ENCODE measurements around the gene BTBD2.

Gene BTBD2

DNA sequence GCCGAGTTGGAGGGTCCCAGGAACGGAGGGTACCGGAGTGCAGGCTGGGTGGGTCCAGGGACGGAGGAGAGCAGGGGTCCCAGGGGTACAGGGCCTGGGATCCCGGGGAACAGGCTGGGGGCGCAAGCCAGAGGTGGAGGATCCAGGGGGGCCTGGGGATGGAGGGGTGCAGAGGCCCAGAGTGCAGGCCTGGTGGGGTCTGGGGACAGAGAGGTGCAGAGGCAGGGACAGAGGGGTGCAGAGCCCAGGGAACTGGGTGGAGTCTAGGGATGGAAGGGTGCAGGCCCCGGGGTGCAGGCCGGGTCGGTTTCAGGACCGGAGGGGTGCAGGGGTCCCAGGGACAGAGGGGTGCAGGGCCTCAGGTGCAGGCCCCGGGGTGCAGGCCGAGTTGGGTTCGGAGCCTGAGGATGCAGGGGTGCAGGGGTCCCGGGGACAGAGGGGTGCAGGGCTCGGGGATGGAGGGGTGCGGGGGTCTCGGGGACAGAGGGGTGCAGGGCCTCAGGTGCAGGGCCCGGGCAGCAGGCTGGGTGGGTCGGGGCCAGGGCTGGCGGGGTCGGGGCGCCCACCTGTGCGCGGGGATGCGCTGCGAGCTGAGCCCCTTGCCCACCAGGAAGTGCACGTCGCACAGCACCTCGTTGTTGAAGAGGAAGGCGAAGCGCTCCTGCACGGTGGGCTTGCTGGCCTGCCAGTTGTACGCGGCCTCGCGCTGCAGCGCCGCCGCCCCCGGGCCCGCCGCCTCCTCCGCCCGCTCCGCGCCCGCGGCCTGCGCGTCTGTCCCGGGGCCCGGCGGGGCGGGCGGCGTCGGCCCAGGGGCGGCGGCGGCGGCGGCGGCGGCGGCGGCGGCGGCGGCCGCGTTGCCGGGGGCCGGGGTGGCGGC, 545 bp downstream of the BTBD2 start:
- Mint-ChIP-seq H3K9me3 (no peaks in the 10 kb centered on the region), H3K36me3 (peaks cover 6% of the 10 kb centered on the region), H3K27ac (peak overlapping the region; percentile 45), H3K4me3 (peak overlapping the region; percentile 66), H3K4me1 (peaks cover 30% of the 10 kb centered on the region)
- ATAC-seq (peak; percentile 60), DNase-seq (ENCODE audit: low spot score in 2 of 2) (peak; percentile 32 to 64)

- DNase-seq (ENCODE audit: low spot score in 2 of 2) (no peak), ATAC-seq (peak; percentile 3)
- Mint-ChIP-seq H3K4me3 (peak overlapping the region; percentile 66), H3K36me3 (peaks cover 6% of the 10 kb centered on the region), H3K4me1 (peaks cover 30% of the 10 kb centered on the region), H3K9me3 (no peaks in the 10 kb centered on the region), H3K27ac (peak overlapping the region; percentile 37)
These were observed 1.4 kb downstream of the BTBD2 start for GRCh38 chr19:2014131-2014571.

DNA sequence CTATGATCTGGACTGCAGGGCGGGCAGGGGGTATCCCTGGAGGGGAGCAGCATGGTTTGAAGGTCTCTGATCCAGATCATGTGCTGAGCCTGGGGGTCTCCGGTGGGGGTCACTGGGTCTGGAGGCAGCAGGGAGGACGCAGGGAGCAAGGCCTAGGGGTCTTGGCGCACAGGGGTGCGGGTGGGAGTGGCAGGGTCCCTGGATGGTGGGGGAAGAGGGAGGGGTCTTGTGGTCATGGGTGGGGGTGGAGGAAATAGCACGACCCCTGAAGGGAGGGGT, 1.9 kb downstream of the BTBD2 start:
- H3K4me1 Mint-ChIP-seq = peaks cover 30% of the 10 kb centered on the region
- peak overlapping the region; percentile 66 for H3K4me3 Mint-ChIP-seq
- H3K36me3 Mint-ChIP-seq = peaks cover 6% of the 10 kb centered on the region
- DNase-seq (ENCODE audit: low spot score in 2 of 2) (no peak), ATAC-seq (no peak)
- peak overlapping the region; percentile 37 for H3K27ac Mint-ChIP-seq
- no peaks in the 10 kb centered on the region for H3K9me3 Mint-ChIP-seq

GRCh38 chr19:2012941-2013682, 2.4 kb downstream of the BTBD2 start:
- ATAC-seq (no peak), DNase-seq (ENCODE audit: low spot score in 2 of 2) (no peak)
- Mint-ChIP-seq H3K27ac (no peak overlapping the region), H3K4me1 (peaks cover 30% of the 10 kb centered on the region), H3K4me3 (peak overlapping the region; percentile 66), H3K9me3 (no peaks in the 10 kb centered on the region), H3K36me3 (peaks cover 6% of the 10 kb centered on the region)

- peaks cover 6% of the 10 kb centered on the region for H3K36me3 Mint-ChIP-seq
- no peaks in the 10 kb centered on the region for H3K9me3 Mint-ChIP-seq
- DNase-seq (ENCODE audit: low spot score in 2 of 2) (no peak), ATAC-seq (no peak)
- H3K4me3 Mint-ChIP-seq = no peak overlapping the region
- H3K4me1 Mint-ChIP-seq = peaks cover 25% of the 10 kb centered on the region
- H3K27ac Mint-ChIP-seq = peak overlapping the region; percentile 50
These were observed 4.3 kb downstream of the BTBD2 start for GRCh38 chr19:2011169-2011568.

GRCh38 chr19:2010135-2010668, 5.3 kb downstream of the BTBD2 start:
- peaks cover 6% of the 10 kb centered on the region for H3K36me3 Mint-ChIP-seq
- H3K4me1 Mint-ChIP-seq = peaks cover 23% of the 10 kb centered on the region
- no peaks in the 10 kb centered on the region for H3K9me3 Mint-ChIP-seq
- peak overlapping the region; percentile 26 for H3K27ac Mint-ChIP-seq
- ATAC-seq = no peak
- no peak for DNase-seq (ENCODE audit: low spot score in 2 of 2)
- no peak overlapping the region for H3K4me3 Mint-ChIP-seq

GRCh38 chr19:2003874-2004273, 11.6 kb downstream of the BTBD2 start:
- DNase-seq (ENCODE audit: low spot score in 2 of 2) = no peak
- ATAC-seq = no peak
- Mint-ChIP-seq H3K4me3 (no peak overlapping the region), H3K9me3 (no peaks in the 10 kb centered on the region), H3K4me1 (peaks cover 5% of the 10 kb centered on the region), H3K27ac (no peak overlapping the region), H3K36me3 (peaks cover 15% of the 10 kb centered on the region)

- Mint-ChIP-seq H3K4me1 (peaks cover 14% of the 10 kb centered on the region), H3K4me3 (no peak overlapping the region), H3K27ac (no peak overlapping the region), H3K36me3 (peaks cover 41% of the 10 kb centered on the region), H3K9me3 (no peaks in the 10 kb centered on the region)
- no peak for DNase-seq (ENCODE audit: low spot score in 2 of 2)
- ATAC-seq = no peak
These were observed 15.5 kb downstream of the BTBD2 start for GRCh38 chr19:1999856-2000515.

- no peak for DNase-seq (ENCODE audit: low spot score in 2 of 2)
- H3K36me3 Mint-ChIP-seq = peaks cover 51% of the 10 kb centered on the region
- peak; percentile 13 for ATAC-seq
- H3K27ac Mint-ChIP-seq = no peak overlapping the region
- peaks cover 14% of the 10 kb centered on the region for H3K4me1 Mint-ChIP-seq
- H3K9me3 Mint-ChIP-seq = no peaks in the 10 kb centered on the region
- no peak overlapping the region for H3K4me3 Mint-ChIP-seq
These were observed 16.5 kb downstream of the BTBD2 start for GRCh38 chr19:1998712-1999708.

DNA sequence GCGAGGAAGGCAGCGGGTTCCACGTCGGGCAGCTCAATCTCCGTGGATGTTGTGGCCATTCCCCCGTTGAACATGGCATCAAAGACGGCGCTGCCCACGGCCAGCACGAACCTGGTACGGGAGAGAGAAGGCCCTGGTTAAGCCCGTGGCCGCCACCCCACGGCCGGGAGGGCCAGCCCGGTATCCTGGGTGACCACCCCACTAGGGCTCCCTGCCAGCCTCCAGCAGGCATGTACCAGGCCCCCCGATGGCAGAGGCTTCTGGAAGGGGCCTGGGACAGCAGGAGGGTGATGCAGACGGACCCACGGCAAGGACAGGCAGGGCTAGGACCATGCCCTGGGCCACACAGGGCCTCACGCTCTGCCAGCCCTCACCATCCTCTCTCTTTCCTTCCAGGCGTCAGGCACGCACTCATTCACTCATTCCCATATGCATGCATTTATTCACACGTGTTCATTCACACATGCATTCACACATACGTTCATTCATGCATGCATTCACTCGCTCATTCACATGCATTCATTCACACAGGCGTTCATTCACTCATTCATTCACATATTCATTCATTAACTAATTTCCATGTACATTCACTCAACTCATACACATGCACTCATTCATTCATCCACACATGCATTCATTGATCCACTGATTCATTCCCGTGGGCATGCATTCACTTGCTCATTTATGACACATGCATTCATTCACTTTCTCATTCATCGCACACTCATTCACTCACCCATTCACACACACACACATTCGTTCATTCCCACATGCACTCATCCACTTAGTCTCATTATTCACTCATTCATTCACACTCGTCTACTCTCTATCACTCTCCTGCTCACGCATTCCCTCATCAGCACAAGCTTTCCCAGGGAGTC, 17.9 kb downstream of the BTBD2 start:
- ATAC-seq = peak; percentile 34
- H3K27ac Mint-ChIP-seq = no peak overlapping the region
- no peaks in the 10 kb centered on the region for H3K9me3 Mint-ChIP-seq
- peaks cover 52% of the 10 kb centered on the region for H3K36me3 Mint-ChIP-seq
- no peak for DNase-seq (ENCODE audit: low spot score in 2 of 2)
- peaks cover 14% of the 10 kb centered on the region for H3K4me1 Mint-ChIP-seq
- H3K4me3 Mint-ChIP-seq = no peak overlapping the region

GRCh38 chr19:1992759-1993260, 22.7 kb downstream of the BTBD2 start:
- Mint-ChIP-seq H3K27ac (no peak overlapping the region), H3K9me3 (no peaks in the 10 kb centered on the region), H3K4me3 (no peak overlapping the region), H3K36me3 (peaks cover 74% of the 10 kb centered on the region), H3K4me1 (peaks cover 4% of the 10 kb centered on the region)
- DNase-seq (ENCODE audit: low spot score in 2 of 2) (no peak), ATAC-seq (no peak)

GRCh38 chr19:1991018-1991913, 24.2 kb downstream of the BTBD2 start:
- DNase-seq (ENCODE audit: low spot score in 2 of 2) (no peak), ATAC-seq (no peak)
- Mint-ChIP-seq H3K4me1 (no peaks in the 10 kb centered on the region), H3K4me3 (no peak overlapping the region), H3K36me3 (peaks cover 72% of the 10 kb centered on the region), H3K27ac (no peak overlapping the region), H3K9me3 (no peaks in the 10 kb centered on the region)
